ENCODE data around the gene PFN4. TPM values are rescaled to one million over a fixed set of nuclear protein-coding genes. Genes with fewer than 3 reads are reported as not detected.

PFN4 gene
- polyA plus RNA-seq, 1 donor from 2014 or later: not detected

DNA sequence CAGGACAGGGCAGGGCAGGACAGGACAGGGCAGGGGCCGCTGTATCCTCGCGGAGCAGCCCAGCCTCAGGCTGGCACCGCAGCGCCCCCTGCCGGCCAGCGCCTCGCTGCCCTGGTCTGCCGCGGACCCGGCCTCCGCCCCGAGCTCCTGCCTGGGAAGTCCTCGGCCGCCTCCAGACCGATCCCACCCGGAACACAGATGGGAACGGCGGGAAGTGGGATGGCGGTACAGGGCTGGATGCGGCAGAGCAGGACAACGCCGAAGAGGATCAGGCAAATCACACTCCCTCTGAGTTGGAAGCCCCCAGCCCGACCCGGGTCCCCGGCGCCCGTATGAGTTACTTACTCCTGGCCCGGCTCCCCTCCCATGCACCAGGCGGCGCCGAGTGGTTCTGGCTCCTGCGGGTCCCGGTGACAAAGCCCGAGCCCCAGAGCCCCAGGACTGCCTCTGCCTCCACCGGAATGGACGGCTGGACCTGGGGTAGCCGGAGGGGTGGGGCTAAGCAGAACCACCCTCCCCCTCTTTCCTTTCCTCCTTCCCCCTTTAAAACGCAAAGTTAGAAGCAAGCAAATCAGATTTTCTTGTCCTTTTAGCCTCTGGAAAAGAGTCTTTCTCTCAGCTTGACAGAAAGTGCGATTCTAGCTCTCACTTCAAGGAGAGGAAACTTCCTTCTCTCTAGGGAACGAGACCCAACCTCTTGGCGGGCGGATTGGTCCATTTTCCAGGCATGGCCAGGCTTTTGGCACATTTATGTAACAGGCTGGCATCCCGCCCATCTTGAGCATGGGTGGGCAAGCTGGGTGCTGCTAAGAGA, 38.5 kb downstream of the PFN4 start, which contains the start of gene TP53I3:
TP53I3 (minus strand) TSS at position 449 of the 814 bp plus-strand sequence. CDS start 508 bp downstream, outside the sequence.
- H3K9me3 ChIP-seq (ENCODE audit: low read length): no peaks in the 10 kb centered on the region
- H3K36me3 ChIP-seq (ENCODE audit: insufficient read depth, low read length): no peaks in the 10 kb centered on the region
- TF ChIP-seq MXI1 (conservative IDR thresholded peaks at IDR 0.05; ENCODE audit: poor library complexity, severe bottlenecking) (peak; percentile 36), RAD21 (conservative IDR thresholded peaks at IDR 0.05) (peak; percentile 69), EP300 (conservative IDR thresholded peaks at IDR 0.05; ENCODE audit: poor library complexity, severe bottlenecking) (no peak), POLR2AphosphoS5 (IDR thresholded peaks at IDR 0.05) (no peak), TAF1 (IDR thresholded peaks at IDR 0.05; ENCODE audit: low read depth) (no peak), SMC3 (conservative IDR thresholded peaks at IDR 0.05; ENCODE audit: poor library complexity) (peak; percentile 75)
- TF ChIP-seq, protein P1, sequence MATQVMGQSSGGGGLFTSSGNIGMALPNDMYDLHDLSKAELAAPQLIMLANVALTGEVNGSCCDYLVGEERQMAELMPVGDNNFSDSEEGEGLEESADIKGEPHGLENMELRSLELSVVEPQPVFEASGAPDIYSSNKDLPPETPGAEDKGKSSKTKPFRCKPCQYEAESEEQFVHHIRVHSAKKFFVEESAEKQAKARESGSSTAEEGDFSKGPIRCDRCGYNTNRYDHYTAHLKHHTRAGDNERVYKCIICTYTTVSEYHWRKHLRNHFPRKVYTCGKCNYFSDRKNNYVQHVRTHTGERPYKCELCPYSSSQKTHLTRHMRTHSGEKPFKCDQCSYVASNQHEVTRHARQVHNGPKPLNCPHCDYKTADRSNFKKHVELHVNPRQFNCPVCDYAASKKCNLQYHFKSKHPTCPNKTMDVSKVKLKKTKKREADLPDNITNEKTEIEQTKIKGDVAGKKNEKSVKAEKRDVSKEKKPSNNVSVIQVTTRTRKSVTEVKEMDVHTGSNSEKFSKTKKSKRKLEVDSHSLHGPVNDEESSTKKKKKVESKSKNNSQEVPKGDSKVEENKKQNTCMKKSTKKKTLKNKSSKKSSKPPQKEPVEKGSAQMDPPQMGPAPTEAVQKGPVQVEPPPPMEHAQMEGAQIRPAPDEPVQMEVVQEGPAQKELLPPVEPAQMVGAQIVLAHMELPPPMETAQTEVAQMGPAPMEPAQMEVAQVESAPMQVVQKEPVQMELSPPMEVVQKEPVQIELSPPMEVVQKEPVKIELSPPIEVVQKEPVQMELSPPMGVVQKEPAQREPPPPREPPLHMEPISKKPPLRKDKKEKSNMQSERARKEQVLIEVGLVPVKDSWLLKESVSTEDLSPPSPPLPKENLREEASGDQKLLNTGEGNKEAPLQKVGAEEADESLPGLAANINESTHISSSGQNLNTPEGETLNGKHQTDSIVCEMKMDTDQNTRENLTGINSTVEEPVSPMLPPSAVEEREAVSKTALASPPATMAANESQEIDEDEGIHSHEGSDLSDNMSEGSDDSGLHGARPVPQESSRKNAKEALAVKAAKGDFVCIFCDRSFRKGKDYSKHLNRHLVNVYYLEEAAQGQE (IDR thresholded peaks at IDR 0.05; ENCODE audit: borderline replicate concordance): no peak
- TF ChIP-seq, protein P2, sequence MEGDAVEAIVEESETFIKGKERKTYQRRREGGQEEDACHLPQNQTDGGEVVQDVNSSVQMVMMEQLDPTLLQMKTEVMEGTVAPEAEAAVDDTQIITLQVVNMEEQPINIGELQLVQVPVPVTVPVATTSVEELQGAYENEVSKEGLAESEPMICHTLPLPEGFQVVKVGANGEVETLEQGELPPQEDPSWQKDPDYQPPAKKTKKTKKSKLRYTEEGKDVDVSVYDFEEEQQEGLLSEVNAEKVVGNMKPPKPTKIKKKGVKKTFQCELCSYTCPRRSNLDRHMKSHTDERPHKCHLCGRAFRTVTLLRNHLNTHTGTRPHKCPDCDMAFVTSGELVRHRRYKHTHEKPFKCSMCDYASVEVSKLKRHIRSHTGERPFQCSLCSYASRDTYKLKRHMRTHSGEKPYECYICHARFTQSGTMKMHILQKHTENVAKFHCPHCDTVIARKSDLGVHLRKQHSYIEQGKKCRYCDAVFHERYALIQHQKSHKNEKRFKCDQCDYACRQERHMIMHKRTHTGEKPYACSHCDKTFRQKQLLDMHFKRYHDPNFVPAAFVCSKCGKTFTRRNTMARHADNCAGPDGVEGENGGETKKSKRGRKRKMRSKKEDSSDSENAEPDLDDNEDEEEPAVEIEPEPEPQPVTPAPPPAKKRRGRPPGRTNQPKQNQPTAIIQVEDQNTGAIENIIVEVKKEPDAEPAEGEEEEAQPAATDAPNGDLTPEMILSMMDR (IDR thresholded peaks at IDR 0.05; ENCODE audit: poor library complexity, severe bottlenecking): peak; percentile 87

DNA sequence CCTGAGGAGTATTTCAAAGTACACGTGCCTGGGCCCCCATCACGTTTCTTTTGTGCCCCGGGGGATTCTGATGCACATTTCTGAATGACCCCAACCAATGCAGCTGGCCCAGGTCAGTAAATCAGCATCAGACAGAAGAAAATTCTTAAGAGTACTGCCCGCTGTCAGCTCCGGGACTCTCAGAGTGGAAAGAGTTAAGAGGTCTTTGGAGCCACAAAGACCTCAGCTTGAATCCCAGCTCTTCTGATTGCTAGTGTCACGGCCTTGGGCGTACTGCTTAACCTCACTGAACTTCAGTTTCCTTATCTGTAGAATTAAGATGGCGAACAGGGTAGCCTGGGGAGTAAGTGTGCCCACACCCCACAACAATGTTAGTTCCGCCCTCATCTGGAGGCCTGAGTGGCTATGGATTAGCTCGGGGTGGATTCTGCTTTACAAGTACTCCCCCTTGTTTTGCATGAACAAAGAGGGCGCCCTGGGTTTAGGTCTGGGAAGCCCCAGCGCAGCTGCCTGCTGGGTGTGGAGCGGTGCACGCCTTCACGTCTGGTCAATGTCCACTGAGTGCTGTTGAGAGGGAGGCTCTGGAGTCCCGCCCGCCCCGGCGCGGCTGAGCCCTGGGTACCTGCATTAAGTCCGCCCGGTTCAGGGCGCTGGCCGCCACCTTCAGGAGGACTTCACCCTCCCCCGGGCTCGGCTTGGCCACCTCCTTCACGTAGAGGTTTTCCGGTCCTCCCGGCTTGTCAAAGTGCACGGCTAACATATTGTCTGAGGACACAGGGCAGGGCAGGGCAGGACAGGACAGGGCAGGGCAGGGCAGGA, 39.4 kb downstream of the PFN4 start:
- Histone ChIP-seq H3K9ac (ENCODE audit: low read length) (peak overlapping the region; percentile 44), H3K4me2 (ENCODE audit: low read length) (no peak overlapping the region), H3K36me3 (ENCODE audit: insufficient read depth, low read length) (no peaks in the 10 kb centered on the region), H3K9me2 (ENCODE audit: insufficient read depth, low read length) (no peaks in the 10 kb centered on the region), H3K27ac (ENCODE audit: low read length) (no peak overlapping the region), H4K20me1 (ENCODE audit: insufficient read depth) (no peaks in the 10 kb centered on the region), H3F3A (ENCODE audit: insufficient read depth, low read length, poor library complexity, severe bottlenecking) (no peaks in the 10 kb centered on the region), H3K79me2 (replicated peaks; ENCODE audit: insufficient read depth, low read length) (no peaks in the 10 kb centered on the region), H2AFZ (ENCODE audit: low read depth, low read length) (peak overlapping the region; percentile 33), H3K27me3 (ENCODE audit: insufficient read depth, low read depth, low read length) (no peaks in the 10 kb centered on the region), H3K9me3 (ENCODE audit: low read length) (no peaks in the 10 kb centered on the region), H3K4me3 (ENCODE audit: low read length) (peak overlapping the region; percentile 56)
- TF ChIP-seq, protein P1 (IDR thresholded peaks at IDR 0.05; ENCODE audit: borderline replicate concordance): no peak
- TF ChIP-seq TAF1 (IDR thresholded peaks at IDR 0.05; ENCODE audit: low read depth): peak; percentile 43

More for the DNA sequence above, 38.5 kb downstream of the PFN4 start, which contains the start of gene TP53I3:
- no peak within 1 kb of the TSS for H3K27ac ChIP-seq (ENCODE audit: low read length)
- H3F3A ChIP-seq (ENCODE audit: insufficient read depth, low read length, poor library complexity, severe bottlenecking): no peaks in the 10 kb centered on the region
- H3K79me2 ChIP-seq (replicated peaks; ENCODE audit: insufficient read depth, low read length): no peaks in the 10 kb centered on the region
- H4K20me1 ChIP-seq (ENCODE audit: insufficient read depth): no peaks in the 10 kb centered on the region
- peak within 1 kb of the TSS; percentile 44 for H3K9ac ChIP-seq (ENCODE audit: low read length)
- no peaks in the 10 kb centered on the region for H3K27me3 ChIP-seq (ENCODE audit: insufficient read depth, low read depth, low read length)
- no peaks in the 10 kb centered on the region for H3K9me2 ChIP-seq (ENCODE audit: insufficient read depth, low read length)
- H2AFZ ChIP-seq (ENCODE audit: low read depth, low read length): peak within 1 kb of the TSS; percentile 33
- H3K4me3 ChIP-seq (ENCODE audit: low read length): peak within 1 kb of the TSS; percentile 56
- no peak within 1 kb of the TSS for H3K4me2 ChIP-seq (ENCODE audit: low read length)

All from neural cell (in vitro differentiated cells).